GM19193 (cell line): Measurements from ENCODE around the gene PEX19.

Experiments used
- POLR2A ChIP-seq: IDR thresholded peaks from 4 replicates; pipeline ENCODE4 v1.6.1; 2011; ENCODE audit not compliant: insufficient read depth, insufficient read length; ENCODE audit errors: extremely low read depth

Gene PEX19

DNA sequence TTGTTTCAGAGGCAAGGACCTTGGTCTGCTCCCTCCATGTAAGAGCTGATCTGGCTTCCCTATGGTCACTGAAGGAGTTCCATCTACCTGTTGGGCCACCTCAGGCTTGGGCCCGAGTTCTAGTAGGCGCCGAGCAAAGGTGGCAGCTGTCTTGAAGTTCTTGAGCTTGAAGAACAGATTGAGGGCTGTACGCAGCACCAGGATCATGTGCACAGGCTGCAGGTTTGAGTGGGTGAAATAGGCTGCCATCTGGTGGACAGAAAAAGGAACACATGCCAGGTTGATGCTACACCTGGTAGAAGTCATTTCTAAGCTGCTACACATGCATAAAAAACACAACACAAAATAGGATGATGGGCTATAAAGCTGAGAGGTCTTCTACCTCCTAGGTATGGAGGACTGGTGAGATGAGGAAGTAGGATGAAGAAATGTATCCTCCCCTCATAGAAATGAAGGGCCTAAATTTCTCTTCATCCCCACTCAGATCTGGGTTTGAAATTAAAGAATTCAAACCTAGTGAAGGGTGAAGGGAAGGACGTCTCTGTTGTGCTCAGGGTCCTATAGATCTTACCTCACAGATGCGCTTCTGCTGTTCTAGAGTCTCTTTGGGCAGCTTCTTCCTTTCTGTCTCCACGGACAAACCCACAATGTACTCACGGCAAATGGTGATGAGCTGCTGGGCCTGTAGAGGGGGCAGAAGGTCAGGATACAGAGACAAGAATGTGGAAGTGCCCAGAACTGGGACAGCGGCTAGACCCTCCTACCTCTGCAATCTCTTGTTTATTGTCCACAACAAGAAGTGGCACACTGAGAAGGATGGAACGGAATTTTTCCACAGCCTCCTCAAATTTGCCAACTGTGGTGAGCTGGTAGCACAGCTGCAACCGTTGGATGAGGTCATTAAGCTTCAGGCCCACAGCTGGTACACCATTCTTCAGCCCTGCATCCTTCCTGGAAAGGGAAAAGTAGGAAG lies 6.6 kb upstream of the PEX19 start:
- no peak for TF ChIP-seq POLR2A

DNA sequence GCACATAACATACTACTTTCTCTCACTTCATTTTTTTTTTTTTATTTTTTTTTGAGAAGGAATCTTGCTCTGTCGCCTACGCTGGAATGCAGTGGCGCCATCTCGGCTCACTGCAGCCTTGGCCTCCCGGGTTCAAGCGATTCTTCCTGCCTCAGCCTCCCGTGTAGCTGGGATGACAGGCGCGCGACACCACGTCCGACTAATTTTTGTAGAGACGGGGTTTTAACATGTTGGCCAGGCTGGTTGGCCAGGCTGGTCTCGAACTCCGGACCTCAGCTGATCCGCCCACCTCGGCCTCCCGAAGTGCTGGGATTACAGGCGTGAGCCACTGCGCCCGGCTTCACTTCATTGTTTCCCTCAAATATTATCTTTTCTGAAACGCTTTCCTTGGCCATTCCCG lies 573 bp upstream of the PEX19 start:
- no peak for TF ChIP-seq POLR2A

GRCh38 chr1:160284220-160284781 lies 632 bp downstream of the PEX19 start:
- no peak for TF ChIP-seq POLR2A

GRCh38 chr1:160282807-160283206 lies 2.1 kb downstream of the PEX19 start:
- no peak for TF ChIP-seq POLR2A

GRCh38 chr1:160277987-160278386 lies 6.9 kb downstream of the PEX19 start:
- TF ChIP-seq POLR2A: no peak

DNA sequence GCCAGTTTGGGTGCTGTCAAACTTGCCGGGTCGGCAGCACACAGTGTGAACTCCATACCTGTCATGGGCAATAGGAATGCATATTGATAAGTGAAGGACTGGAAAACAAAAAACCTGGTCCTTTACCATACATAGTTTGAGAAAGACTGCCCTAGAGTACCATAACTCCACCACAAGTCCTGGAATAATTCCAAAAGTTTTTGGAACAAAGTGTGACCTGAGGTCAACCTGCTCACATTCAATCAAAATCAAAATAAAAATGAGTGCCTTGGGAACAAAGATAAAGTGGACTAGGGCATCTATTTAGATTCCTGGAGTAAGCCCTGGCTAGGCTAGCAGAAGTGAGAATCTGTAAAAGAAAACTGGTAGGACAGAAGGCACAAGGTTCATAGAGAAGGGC lies 7.6 kb downstream of the PEX19 start:
- TF ChIP-seq POLR2A: no peak

- no peak for TF ChIP-seq POLR2A
Measured at GRCh38 chr1:160271025-160271424, 13.9 kb downstream of the PEX19 start.

DNA sequence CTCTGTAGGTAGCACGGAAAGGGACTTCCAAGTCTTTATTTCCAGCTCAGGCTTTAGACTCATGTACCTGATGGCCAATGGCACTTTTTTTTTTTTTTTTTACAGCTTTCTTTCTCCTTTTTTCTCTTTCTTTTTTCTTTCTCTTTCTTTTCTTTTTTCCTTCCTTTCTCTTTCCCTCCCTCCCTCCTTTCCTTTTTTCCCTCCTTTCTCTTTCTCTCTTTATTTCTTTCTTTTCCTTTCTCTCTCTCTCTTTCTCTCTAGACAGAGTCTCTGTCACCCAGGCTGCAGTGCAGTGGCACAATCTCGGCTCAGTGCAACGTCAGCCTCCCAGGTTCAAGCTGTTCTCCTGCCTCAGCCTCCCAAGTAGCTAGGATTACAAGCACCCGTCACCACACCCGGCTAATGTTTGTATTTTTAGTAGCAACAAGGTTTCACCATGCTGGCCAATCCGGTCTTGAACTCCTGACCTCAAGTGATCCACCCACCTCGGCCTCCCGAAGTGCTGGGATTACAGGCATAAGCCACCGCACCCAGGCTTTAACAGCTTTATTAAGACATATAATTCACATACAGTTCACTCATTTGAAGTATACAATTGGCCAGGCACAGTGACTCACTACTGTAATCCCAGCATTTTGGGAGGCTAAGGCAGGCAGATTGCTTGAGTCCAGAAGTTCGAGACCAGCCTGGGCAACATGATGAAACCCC lies 17.5 kb downstream of the PEX19 start:
- TF ChIP-seq POLR2A: no peak

DNA sequence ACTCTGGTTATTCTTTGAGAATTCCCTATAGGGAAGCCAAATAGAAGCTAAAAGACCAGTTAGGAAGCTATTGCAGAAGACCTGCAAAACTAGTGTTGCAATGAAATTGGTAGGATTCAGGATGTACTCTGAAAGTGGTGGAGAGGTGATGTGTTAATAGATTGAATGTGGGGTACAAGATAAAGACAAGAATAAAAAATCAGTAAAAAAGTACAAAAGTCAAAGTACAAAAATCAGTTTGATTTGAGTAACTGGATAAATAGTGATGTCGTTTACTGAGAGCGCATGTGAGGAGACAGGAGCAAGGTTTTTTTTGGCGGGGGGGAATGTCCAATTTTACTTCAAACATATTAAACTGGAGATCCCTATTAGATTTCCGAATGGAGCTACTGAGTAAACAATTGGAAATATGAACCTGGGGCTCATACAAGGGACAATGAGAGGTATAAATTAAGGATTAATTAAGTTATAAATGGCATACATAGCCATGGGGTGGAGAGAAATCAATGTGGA lies 20.1 kb downstream of the PEX19 start:
- no peak for TF ChIP-seq POLR2A

GRCh38 chr1:160261893-160262794 lies 22.8 kb downstream of the PEX19 start, which contains the start of gene DCAF8:
Gene DCAF8 (minus strand): TSS chr1:160262549. CDS start chr1:160244008, 18,541 bp downstream.
- TF ChIP-seq POLR2A: peak; percentile 94

- TF ChIP-seq POLR2A: no peak
Measured at GRCh38 chr1:160261556-160261892, 23.4 kb downstream of the PEX19 start.

DNA sequence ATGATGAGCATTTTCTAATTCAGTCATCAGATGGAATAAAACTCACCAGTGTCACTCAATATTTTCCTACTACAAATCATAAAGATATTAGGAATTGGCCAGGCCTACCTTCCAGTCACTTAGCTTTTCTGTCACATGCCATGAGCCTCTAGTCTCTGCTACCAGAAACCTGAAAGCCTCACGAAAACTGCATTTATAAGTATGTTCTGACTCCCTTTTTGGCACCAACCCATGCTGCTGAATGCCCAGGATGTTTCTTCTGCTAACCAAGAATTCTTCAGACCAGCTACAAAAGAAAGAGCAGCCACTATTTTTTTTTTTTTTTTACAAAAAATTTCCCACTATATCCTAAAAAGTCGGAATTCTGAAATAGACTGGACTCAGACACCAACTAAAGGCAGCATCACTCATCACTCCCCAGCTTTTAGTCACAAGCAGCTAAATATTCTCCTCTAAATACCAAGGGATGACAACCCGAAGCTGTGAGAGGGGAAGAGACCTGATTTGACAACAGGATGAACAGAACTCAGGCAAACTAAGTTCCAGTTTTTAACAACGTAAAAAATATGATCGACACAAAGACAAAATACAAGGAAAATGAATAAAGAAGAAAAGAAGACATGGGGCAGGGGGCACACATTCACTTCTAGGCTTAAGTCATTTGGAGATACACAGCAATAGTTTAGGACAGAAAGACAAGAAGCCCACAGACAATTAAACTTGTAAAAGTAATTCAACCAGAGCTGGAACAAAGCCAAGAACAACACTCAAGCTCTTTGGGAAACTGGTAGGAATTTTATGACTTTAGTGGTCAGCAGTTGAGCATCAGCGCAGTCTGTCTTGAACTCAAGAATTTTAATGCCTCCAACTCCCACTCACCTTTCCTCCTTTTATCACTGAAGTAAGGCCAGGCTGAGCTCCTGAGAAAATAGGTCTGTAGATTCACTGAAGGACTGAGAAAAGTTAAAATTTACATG lies 24.2 kb downstream of the PEX19 start:
- no peak for TF ChIP-seq POLR2A

DNA sequence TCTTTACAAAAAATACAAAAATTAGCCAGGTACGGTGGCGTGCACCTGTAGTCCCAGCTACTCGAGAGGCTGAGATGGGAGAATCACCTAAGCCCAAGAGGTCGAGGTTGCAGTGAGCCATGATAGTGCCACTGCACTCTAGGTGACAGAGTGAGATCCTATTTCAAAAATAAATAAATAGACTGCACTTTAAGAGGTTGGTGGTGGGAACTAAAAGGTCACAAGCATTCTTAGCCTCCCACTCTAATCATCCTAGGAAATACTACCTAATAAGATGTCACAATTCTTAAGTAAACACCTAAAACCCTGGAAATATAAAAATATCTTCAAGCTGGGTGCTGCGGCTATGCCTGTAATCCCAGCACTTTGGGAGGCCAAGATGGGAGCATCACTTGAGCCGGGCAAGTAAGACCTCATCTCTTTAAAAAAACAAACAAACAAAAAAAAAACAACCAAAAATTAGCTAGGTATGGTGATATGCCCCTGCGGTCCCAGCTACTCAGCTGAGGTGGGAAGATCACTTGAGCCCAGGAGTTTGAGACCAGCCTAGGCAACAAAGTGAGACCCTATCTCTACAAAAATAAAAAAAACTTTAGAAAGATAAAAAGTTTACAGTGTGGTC lies 26.6 kb downstream of the PEX19 start:
- no peak for TF ChIP-seq POLR2A
